ENCODE results near the gene GOLGA6D.
"Not testable (repeated sequence)": the region's sequence is repeated elsewhere in the genome, so short reads cannot be mapped to it uniquely, and the experiment has no call there.

Gene GOLGA6D

DNA sequence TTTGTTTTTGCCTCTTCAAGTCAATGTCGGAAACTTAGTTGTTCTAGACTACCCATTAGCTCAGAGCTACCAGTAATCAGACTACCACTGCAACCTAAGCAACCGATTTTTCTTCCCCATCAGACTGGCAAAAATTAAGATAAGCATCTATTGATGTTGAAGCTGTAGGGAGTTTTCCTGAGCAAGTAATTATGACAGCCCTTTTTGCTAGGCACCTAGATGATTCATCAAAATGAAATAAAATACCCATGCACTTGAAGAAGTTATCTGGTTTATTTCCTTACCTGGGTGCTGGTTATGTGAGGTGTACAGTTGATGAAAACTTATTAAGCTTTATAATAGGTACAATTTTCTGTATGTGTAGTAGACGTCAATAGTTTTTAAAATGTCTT, 52.7 kb downstream of the GOLGA6D start:
- no peak for DNase-seq

DNA sequence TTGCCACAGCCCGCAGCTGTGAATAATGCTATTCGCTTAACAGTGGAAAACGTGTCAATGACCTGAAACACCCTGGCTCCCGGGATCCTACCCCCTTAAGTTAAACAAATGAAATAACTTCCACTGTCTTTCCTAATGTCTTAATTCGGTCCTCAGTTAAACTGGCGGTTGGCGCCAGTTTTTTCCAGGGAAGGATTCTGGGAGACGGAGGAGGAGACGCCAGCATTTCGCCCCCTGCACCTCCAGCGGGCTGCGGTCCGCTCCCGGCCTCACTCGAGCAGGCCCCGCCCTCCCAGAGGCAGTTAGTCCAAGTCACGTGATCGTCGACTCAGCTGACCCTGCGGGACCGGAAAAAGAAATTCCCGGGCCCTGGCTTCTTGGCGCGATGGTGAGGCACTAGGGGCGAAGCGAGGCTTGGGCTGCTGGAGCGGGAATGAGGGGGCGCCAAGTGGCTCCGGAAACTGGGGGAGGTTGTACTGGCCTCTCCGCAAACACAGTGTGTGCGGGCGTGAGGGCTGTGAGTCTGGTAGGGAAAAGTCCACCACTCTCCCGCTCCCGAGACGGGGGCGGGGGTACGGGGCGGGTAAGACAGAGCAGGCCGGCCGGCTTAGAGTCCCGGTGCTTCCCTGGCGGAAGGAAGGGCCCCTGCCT, 53.2 kb downstream of the GOLGA6D start, which contains the start of gene COMMD4:
Gene COMMD4 (plus strand): TSS at position 359 of the 651 bp plus-strand sequence. CDS start 27 bp downstream, at position 386.
- peak; percentile 65 for DNase-seq

DNA sequence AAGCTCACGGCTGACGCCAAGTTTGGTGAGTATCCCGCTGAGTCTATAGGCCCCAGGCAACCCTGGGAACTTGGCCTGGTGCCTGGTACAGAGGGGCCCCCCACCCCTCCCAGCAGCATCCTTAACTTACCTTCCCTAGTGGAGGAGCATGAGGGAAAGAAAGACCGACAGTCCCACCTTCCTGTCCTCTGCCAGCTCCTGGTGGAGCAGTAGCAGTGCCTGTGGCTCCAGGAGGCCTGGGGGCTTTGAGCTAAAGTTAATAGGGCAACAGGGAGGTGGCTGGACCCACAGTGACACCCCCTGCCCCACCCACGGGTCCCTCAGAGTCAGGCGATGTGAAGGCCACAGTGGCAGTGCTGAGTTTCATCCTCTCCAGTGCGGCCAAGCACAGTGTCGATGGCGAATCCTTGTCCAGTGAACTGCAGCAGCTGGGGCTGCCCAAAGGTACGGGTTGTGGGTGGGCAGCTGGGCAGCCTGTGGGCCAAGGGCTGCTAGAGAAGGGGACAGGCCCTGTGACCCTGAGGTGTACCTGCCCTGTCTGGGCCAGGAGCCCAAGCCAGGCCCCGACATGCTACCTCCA, 56.1 kb downstream of the GOLGA6D start:
- DNase-seq: no peak

DNA sequence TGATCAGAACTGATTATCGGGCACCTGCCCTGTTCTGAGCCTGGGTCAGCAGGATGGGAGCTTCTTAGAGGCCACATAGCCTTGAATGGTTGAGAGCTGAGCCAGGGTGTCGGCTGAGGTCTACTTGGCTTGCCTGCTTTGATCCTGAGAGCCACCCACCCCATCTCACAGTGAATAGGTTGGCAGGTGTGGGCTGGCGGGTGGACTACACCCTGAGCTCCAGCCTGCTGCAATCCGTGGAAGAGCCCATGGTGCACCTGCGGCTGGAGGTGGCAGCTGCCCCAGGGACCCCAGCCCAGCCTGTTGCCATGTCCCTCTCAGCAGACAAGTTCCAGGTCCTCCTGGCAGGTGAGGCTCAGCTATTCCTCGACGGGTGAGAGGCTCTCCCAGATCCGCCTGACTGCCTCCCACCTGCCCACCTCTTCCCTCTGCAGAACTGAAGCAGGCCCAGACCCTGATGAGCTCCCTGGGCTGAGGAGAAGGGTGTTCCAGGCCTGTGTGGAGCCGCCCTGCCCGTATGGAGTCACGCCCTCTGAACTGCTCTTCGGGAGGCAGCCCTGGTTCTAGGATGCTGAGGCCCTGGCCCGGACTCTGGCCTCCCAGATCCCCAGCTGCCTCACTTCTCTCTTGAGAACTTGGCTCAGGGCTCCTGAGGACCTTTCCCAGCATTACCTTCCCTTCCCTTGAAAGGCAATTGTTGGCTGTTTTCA, 57.1 kb downstream of the GOLGA6D start:
- no peak for DNase-seq

DNA sequence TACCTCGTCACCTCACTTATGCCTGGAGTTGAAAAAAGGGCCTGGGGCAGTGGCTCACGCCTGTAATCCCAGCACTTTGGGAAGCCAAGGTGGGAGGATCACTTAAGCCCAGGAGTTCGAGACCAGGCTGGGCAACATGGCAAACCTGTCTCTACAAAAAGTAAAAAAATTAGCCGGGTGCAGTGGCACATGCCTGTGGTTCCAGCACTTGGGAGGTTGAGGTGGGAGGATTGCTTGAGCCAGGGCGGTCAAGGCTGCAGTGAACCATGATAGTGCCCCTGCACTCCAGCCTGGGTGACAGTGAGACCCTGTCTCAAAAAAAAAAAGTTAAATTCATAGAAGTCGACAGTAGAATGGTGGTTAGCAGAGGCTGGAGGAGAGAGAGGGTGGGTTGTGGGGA, 59.6 kb downstream of the GOLGA6D start:
- DNase-seq: no peak

DNA sequence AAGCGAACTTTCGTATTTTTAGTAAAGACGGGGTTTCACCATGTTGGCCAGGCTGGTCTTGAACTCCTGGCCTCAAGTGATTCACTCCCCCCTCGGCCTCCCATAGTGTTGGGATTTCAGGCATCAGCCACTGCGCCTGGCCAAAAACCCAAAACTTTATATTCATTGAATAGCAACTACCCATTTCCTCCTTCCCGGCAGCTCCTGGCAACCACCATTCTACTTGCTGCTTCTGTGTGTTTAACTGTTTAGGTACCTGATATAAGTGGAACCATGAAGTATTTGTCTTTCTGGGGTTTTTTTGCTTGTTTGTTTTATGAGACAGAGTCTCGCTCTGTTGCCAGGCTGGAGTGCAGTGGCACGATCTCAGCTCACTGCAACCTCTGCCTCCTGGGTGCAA, 61.3 kb downstream of the GOLGA6D start:
- not testable (repeated sequence) for DNase-seq

Measured in CD4-positive, alpha-beta T cell treated with Interferon gamma for 1 hour (primary cell).